ENCODE measurements around the gene CCDC50. TPM values are rescaled to one million over a fixed set of nuclear protein-coding genes. Genes with fewer than 3 reads are reported as not detected.

Gene CCDC50
- total RNA-seq, 1 donor from 2014 or later, result 24.0 TPM

DNA sequence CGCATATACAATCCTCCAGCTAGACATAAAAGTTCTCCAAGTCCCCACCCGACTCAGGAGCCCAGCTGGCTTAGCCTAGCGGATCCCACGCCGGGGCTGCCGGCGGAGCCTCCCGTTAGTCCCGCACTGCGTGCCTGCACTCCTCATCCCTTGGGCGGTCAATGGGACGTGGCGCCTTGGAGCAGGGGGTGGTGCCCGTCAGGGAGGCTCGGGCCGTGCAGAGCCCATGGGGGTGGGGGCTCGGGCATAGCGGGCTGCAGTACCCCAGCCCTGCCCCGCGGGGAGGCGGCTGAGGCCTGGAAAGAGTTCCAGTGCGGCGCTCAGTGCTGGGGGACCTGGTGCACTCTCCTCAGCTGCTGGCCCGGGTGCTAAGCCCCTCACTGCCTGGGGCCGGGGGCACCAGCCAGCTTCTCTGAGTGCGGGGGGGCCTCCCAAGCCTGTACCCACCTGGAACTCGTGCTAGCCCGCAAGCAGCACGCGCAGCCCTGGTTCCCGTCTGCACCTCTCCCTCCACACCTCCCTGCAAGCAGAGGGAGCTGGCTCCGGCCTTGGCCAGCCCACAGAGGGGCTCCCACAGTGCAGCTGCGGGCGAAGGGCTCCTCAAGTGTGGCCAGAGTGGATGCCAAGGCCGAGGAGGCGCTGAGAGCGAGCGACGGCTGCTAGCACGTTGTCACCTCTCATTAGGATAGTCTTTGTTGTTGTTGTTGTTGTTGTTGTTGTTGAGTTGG is 12.2 kb upstream of the CCDC50 start:
- H3K36me3 ChIP-seq (ENCODE audit: control insufficient read depth in 3 of 3, insufficient read depth in 3 of 3, low read length in 3 of 3), result no peaks in the 10 kb centered on the region
- H3K27me3 ChIP-seq (ENCODE audit: control insufficient read depth in 3 of 3, insufficient read depth in 3 of 3, low read length in 3 of 3), result no peaks in the 10 kb centered on the region
- H3K9ac ChIP-seq (ENCODE audit: low read depth in 1 of 3, low read length in 3 of 3), result no peak overlapping the region
- H3K9me3 ChIP-seq (ENCODE audit: control insufficient read depth in 3 of 3, low read length in 3 of 3), result no peaks in the 10 kb centered on the region
- no peak overlapping the region for H3K27ac ChIP-seq (ENCODE audit: low read depth, low read length)
- H3K4me1 ChIP-seq (ENCODE audit: control insufficient read depth in 3 of 3, insufficient read depth in 3 of 3, low read length in 3 of 3), result no peaks in the 10 kb centered on the region
- H3K4me3 ChIP-seq (ENCODE audit: low read length in 3 of 3), result no peak overlapping the region

DNA sequence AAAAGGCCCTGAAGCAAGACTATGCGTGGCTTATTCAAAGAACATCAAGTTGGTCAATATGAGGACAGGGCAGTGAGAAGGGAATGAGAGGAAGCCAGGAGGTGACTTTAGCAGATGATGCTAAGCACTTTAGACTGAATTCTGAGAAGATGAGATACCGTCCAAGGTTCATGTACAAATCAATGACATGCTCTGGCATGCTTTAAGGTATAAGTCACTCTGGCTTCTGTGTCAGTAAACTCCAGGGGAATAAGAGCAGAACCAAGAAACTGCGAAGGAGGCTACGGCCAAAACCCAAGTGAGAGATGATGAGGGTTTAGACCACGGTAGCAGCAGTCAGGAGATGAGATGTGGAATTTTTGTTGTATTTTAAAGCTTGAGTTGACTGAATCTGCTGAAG is 8.9 kb upstream of the CCDC50 start:
- Histone ChIP-seq H3K36me3 (ENCODE audit: control insufficient read depth in 3 of 3, insufficient read depth in 3 of 3, low read length in 3 of 3) (no peaks in the 10 kb centered on the region), H3K27me3 (ENCODE audit: control insufficient read depth in 3 of 3, insufficient read depth in 3 of 3, low read length in 3 of 3) (no peaks in the 10 kb centered on the region), H3K9ac (ENCODE audit: low read depth in 1 of 3, low read length in 3 of 3) (no peak overlapping the region), H3K9me3 (ENCODE audit: control insufficient read depth in 3 of 3, low read length in 3 of 3) (no peaks in the 10 kb centered on the region), H3K4me3 (ENCODE audit: low read length in 3 of 3) (no peak overlapping the region), H3K27ac (ENCODE audit: low read depth, low read length) (no peak overlapping the region), H3K4me1 (ENCODE audit: control insufficient read depth in 3 of 3, insufficient read depth in 3 of 3, low read length in 3 of 3) (no peaks in the 10 kb centered on the region)

DNA sequence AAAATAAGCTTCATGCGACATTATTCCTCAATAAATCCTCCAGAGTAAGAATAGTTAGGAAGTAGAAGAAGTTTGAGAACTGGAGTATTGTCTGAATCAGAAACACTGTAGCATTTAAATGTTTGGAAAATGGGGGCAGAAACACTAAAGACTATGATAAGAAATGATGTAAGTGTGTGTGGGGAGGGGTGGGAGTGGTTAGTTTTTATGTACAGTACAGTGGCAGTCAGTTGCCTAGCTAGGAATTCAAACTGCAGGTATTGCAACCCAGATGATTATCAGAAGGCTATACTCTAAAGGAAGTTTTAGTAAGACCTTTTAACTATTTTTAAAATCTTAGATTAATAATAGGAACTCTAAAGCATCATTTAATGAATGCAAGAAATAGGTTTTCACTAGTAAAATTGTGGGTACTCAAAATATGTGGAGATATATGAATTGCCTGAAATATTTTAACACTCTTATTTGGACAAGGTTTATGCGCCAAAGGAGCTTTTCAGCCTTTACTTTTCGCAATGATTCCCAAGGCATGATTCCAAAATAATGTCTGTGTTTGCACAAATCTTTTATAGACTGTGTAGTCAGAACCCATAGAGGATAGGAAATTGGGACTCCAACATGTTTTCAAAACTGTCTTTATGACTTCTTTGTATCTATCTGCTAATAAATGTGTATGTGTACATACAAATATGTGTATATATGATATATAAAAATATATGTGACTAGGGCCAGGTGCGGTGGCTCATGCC is 8.0 kb upstream of the CCDC50 start:
- H3K27ac ChIP-seq (ENCODE audit: low read depth, low read length), result no peak overlapping the region
- no peaks in the 10 kb centered on the region for H3K4me1 ChIP-seq (ENCODE audit: control insufficient read depth in 3 of 3, insufficient read depth in 3 of 3, low read length in 3 of 3)
- H3K9me3 ChIP-seq (ENCODE audit: control insufficient read depth in 3 of 3, low read length in 3 of 3), result no peaks in the 10 kb centered on the region
- H3K4me3 ChIP-seq (ENCODE audit: low read length in 3 of 3), result no peak overlapping the region
- no peaks in the 10 kb centered on the region for H3K36me3 ChIP-seq (ENCODE audit: control insufficient read depth in 3 of 3, insufficient read depth in 3 of 3, low read length in 3 of 3)
- H3K9ac ChIP-seq (ENCODE audit: low read depth in 1 of 3, low read length in 3 of 3), result no peak overlapping the region
- H3K27me3 ChIP-seq (ENCODE audit: control insufficient read depth in 3 of 3, insufficient read depth in 3 of 3, low read length in 3 of 3), result no peaks in the 10 kb centered on the region

DNA sequence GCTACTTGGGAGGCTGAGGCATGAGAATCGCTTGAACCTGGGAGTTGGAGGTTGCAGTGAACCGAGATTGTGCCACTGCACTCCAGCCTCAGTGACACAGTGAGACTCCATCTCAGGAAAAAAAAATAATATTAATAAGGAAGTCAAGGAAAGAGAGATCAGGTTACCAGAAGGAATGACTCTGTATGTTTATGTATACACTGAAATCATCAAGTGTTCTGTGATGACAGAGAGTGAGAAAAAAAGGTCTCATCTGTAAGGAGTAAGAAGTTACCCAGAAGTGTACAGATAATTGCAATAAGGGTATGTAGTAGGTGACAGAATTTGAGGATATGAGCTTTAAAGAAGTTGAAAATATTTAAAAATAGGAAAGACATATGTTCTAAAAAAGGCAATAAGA is 4.3 kb upstream of the CCDC50 start:
- Histone ChIP-seq H3K9me3 (ENCODE audit: control insufficient read depth in 3 of 3, low read length in 3 of 3) (no peaks in the 10 kb centered on the region), H3K4me3 (ENCODE audit: low read length in 3 of 3) (no peak overlapping the region), H3K27ac (ENCODE audit: low read depth, low read length) (no peak overlapping the region), H3K27me3 (ENCODE audit: control insufficient read depth in 3 of 3, insufficient read depth in 3 of 3, low read length in 3 of 3) (no peaks in the 10 kb centered on the region), H3K36me3 (ENCODE audit: control insufficient read depth in 3 of 3, insufficient read depth in 3 of 3, low read length in 3 of 3) (no peaks in the 10 kb centered on the region), H3K4me1 (ENCODE audit: control insufficient read depth in 3 of 3, insufficient read depth in 3 of 3, low read length in 3 of 3) (peaks cover 0 to 8% (median 0%) of the 10 kb centered on the region in 3 donors), H3K9ac (ENCODE audit: low read depth in 1 of 3, low read length in 3 of 3) (no peak overlapping the region)

DNA sequence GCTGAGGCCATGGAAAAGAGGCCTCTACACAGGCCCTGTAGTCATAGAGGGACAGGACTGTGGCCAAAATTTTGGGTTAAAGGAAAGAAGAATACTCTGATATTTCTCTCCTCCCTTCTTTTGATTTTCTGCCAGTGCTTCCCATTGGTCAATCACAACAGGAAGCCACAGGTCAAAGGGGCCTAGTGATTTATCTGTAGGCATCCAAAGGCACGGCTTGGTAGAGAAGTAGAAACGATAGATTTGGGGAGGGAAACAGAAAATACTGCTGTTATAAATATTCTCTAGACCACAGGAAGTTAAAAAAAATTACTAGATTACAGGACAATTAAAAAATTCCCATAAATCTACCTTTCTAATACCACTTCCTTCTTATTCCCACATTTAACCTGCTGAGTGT is 1.7 kb upstream of the CCDC50 start:
- peaks cover 13 to 16% (median 16%) of the 10 kb centered on the region in 3 donors for H3K4me1 ChIP-seq (ENCODE audit: control insufficient read depth in 3 of 3, insufficient read depth in 3 of 3, low read length in 3 of 3)
- H3K36me3 ChIP-seq (ENCODE audit: control insufficient read depth in 3 of 3, insufficient read depth in 3 of 3, low read length in 3 of 3), result no peaks in the 10 kb centered on the region
- no peak overlapping the region for H3K27ac ChIP-seq (ENCODE audit: low read depth, low read length)
- H3K27me3 ChIP-seq (ENCODE audit: control insufficient read depth in 3 of 3, insufficient read depth in 3 of 3, low read length in 3 of 3), result no peaks in the 10 kb centered on the region
- no peaks in the 10 kb centered on the region for H3K9me3 ChIP-seq (ENCODE audit: control insufficient read depth in 3 of 3, low read length in 3 of 3)
- H3K9ac ChIP-seq (ENCODE audit: low read depth in 1 of 3, low read length in 3 of 3), result no peak overlapping the region
- H3K4me3 ChIP-seq (ENCODE audit: low read length in 3 of 3), result no peak overlapping the region

DNA sequence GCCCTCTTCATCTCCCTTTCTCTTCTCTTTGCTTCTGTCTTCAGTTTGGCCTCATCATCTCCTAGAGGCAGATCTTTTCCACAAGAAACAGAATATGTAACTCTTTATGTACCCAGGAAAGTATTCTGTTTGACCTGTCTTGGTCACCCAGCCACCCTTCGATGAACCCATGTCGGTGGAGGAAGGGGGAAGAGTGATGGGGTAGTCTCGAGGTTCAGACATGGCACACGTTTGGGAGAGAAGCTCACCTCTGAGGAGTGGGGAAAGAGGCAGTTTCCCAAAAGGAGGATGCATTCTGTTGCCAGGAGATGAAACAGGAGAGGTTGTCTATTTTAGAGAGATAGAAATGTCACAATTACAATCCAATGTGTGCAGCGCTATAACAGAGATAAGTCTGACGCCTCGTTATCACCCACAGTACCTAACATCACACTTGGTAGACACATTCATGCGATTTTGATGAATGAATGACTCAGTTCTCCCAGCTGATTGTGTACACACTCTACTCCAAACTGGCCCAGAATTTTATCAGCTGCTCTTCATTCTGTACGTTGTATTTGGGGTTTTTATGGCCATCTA is 722 bp upstream of the CCDC50 start:
- Histone ChIP-seq H3K27me3 (ENCODE audit: control insufficient read depth in 3 of 3, insufficient read depth in 3 of 3, low read length in 3 of 3) (no peaks in the 10 kb centered on the region), H3K9me3 (ENCODE audit: control insufficient read depth in 3 of 3, low read length in 3 of 3) (no peaks in the 10 kb centered on the region), H3K27ac (ENCODE audit: low read depth, low read length) (peak overlapping the region; percentile 86), H3K36me3 (ENCODE audit: control insufficient read depth in 3 of 3, insufficient read depth in 3 of 3, low read length in 3 of 3) (no peaks in the 10 kb centered on the region), H3K9ac (ENCODE audit: low read depth in 1 of 3, low read length in 3 of 3) (peak overlapping the region; percentile 88 to 93 (median 89)), H3K4me3 (ENCODE audit: low read length in 3 of 3) (peak overlapping the region; percentile 75 to 82 (median 82)), H3K4me1 (ENCODE audit: control insufficient read depth in 3 of 3, insufficient read depth in 3 of 3, low read length in 3 of 3) (peaks cover 18 to 24% (median 23%) of the 10 kb centered on the region in 3 donors)

DNA sequence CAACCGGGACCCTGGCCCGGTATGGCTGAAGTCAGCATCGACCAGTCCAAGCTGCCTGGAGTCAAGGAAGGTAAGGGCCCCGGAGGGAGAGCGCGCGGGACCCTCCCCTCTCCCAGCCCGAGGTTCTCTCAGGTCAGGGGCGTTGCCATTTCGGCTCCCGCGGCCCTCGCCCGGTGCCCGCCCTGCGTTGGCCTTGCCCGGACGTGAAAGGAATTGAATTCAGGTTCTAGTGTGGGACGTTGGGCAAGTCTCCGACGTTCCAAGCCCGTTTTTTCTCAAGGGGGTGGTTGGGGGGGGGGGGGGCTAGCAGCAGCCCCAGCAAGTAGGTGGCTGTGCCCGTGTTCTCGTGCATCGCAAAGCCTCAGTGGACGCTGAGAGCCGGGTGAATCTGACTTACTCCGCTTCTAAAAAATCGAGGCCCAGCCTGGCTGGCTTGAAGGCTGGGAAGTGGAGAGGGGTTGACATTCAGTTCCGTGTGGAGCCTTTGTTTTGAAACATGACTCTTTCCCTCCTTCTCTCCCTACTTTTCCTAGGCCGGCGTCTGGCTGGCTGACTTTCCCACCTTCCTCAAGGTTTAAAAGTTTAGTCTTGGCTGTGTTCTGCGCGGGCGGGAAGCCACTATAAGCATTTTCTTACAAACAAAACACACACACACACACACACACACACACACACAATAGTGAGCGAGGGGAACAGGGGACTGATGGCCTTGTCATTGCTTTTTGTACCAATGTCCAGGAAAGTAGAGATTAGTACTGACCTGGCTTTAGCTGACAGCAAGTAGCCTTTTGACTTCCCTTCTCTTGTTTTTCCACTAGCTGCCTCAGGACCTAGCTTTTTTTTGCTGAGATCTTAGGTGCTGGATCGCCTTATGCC is 698 bp downstream of the CCDC50 start, which contains the start of gene UTS2B:
UTS2B (minus strand) TSS at position 873 of the 876 bp plus-strand sequence. CDS start 48,337 bp downstream, outside the sequence.
- Histone ChIP-seq H3K9ac (ENCODE audit: low read depth in 1 of 3, low read length in 3 of 3) (peak within 1 kb of the TSS; percentile 88 to 93 (median 89)), H3K36me3 (ENCODE audit: control insufficient read depth in 3 of 3, insufficient read depth in 3 of 3, low read length in 3 of 3) (no peaks in the 10 kb centered on the region), H3K27me3 (ENCODE audit: control insufficient read depth in 3 of 3, insufficient read depth in 3 of 3, low read length in 3 of 3) (no peaks in the 10 kb centered on the region), H3K9me3 (ENCODE audit: control insufficient read depth in 3 of 3, low read length in 3 of 3) (no peaks in the 10 kb centered on the region), H3K4me3 (ENCODE audit: low read length in 3 of 3) (peak within 1 kb of the TSS; percentile 75 to 82 (median 82)), H3K4me1 (ENCODE audit: control insufficient read depth in 3 of 3, insufficient read depth in 3 of 3, low read length in 3 of 3) (peaks cover 18 to 24% (median 24%) of the 10 kb centered on the region in 3 donors), H3K27ac (ENCODE audit: low read depth, low read length) (peak within 1 kb of the TSS; percentile 86)

DNA sequence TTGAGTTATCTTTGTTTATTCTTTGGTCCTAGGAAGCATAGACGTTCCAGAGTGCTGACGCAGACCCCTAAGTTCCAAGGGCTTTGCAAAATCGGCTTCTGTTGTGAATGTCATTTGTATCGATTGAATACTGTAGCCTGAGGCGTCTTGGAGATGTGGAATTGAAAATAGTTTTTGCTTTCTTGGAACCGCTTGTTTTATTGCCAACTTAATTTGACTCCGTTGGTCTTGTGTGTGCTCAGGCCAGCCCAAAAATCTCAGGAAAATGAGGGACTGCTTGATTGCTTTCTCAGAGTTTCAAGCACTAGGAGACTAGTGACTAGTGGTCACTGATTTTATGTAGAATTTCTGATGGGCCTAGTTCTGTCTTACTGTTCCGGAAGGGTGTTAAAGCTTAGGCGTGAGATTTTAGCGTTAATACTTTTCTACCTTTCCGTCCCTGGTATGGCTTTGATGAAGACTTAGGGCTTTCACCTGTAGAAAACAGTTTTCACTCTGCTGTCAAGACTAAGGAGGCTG is 1.4 kb downstream of the CCDC50 start:
- no peaks in the 10 kb centered on the region for H3K27me3 ChIP-seq (ENCODE audit: control insufficient read depth in 3 of 3, insufficient read depth in 3 of 3, low read length in 3 of 3)
- H3K9me3 ChIP-seq (ENCODE audit: control insufficient read depth in 3 of 3, low read length in 3 of 3), result no peaks in the 10 kb centered on the region
- peak overlapping the region; percentile 86 for H3K27ac ChIP-seq (ENCODE audit: low read depth, low read length)
- no peaks in the 10 kb centered on the region for H3K36me3 ChIP-seq (ENCODE audit: control insufficient read depth in 3 of 3, insufficient read depth in 3 of 3, low read length in 3 of 3)
- H3K4me3 ChIP-seq (ENCODE audit: low read length in 3 of 3), result peak overlapping the region; percentile 75 to 82 (median 82)
- peaks cover 18 to 26% (median 24%) of the 10 kb centered on the region in 3 donors for H3K4me1 ChIP-seq (ENCODE audit: control insufficient read depth in 3 of 3, insufficient read depth in 3 of 3, low read length in 3 of 3)
- peak overlapping the region; percentile 88 to 93 (median 89) for H3K9ac ChIP-seq (ENCODE audit: low read depth in 1 of 3, low read length in 3 of 3)

DNA sequence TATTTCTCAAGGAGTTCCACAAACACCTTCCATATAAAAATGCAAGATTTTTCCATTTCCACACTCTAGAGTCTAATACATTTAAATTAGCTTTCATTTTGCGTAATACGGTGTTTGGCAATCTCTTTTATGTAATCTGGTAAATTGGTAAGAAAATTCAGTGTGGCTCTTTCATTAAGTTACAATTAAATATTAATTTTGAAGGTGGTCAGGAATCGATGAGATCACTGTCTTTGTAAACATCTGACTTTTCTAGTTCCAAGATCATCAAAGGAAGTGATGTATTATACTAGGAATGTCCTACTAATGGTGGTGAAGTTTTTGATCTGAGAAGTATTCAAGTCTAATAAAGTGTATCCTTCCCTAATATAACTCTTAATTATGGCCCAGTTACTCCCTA is 2.2 kb downstream of the CCDC50 start:
- Histone ChIP-seq H3K4me3 (ENCODE audit: low read length in 3 of 3) (peak overlapping the region; percentile 75 to 82 (median 82)), H3K9me3 (ENCODE audit: control insufficient read depth in 3 of 3, low read length in 3 of 3) (no peaks in the 10 kb centered on the region), H3K27me3 (ENCODE audit: control insufficient read depth in 3 of 3, insufficient read depth in 3 of 3, low read length in 3 of 3) (no peaks in the 10 kb centered on the region), H3K27ac (ENCODE audit: low read depth, low read length) (peak overlapping the region; percentile 86), H3K4me1 (ENCODE audit: control insufficient read depth in 3 of 3, insufficient read depth in 3 of 3, low read length in 3 of 3) (peaks cover 18 to 26% (median 24%) of the 10 kb centered on the region in 3 donors), H3K9ac (ENCODE audit: low read depth in 1 of 3, low read length in 3 of 3) (peak overlapping the region in 2 of 3 donors; percentile 88 to 89), H3K36me3 (ENCODE audit: control insufficient read depth in 3 of 3, insufficient read depth in 3 of 3, low read length in 3 of 3) (no peaks in the 10 kb centered on the region)

Measured in skeletal muscle tissue (tissue), 4 donors.